Large intestine (tissue), 3 donors: ENCODE results near the gene ADPRHL1. TPM values are rescaled to one million over a fixed set of nuclear protein-coding genes. Genes with fewer than 3 reads are reported as not detected.
A peak's percentile ranks its signal among the peaks of the same experiment; 100 is the strongest.

Experiments used
- DNase-seq, 2 donors: peaks; one replicate each; pipeline versions ENCODE4 v3.0.0 to v3.0.0-alpha.2; 2013
- H3K27ac ChIP-seq: one replicate; pipeline ENCODE4 v1.5.1; 2013; ENCODE audit warnings: low read length
- H3K27me3 ChIP-seq: 2 replicates; pipeline ENCODE4 v1.6.1; 2013; ENCODE audit warnings: low read length; ENCODE audit not compliant: control insufficient read depth, insufficient read depth
- H3K36me3 ChIP-seq: 2 replicates; pipeline ENCODE4 v1.6.1; 2013; ENCODE audit warnings: low read length; ENCODE audit not compliant: control insufficient read depth, insufficient read depth
- H3K4me1 ChIP-seq: one replicate; pipeline ENCODE4 v1.6.1; 2013; ENCODE audit warnings: low read length; ENCODE audit not compliant: control insufficient read depth, insufficient read depth
- H3K4me3 ChIP-seq: one replicate; pipeline ENCODE4 v1.5.1; 2013; ENCODE audit warnings: low read length
- H3K9me3 ChIP-seq: one replicate; pipeline ENCODE4 v1.6.1; 2013; ENCODE audit warnings: mild to moderate bottlenecking, low read depth, low read length, moderate library complexity; ENCODE audit not compliant: control insufficient read depth
- WGBS: methylation state at CpG from one replicate; pipeline ENCODE4 v1.1.5; 2013; ENCODE audit warnings: low lambda C conversion rate; ENCODE audit not compliant: insufficient coverage; 5-methylcytosine and 5-hydroxymethylcytosine counted together
- polyA plus RNA-seq: library from polyadenylated mRNA; unstranded; fragments of 120-200 nt; gene quantifications from one replicate; pipeline ENCODE4 v1.2.1, GENCODE V29; 2013

The ADPRHL1 gene
- polyA plus RNA-seq, 1 donor = 2.8 TPM

DNA sequence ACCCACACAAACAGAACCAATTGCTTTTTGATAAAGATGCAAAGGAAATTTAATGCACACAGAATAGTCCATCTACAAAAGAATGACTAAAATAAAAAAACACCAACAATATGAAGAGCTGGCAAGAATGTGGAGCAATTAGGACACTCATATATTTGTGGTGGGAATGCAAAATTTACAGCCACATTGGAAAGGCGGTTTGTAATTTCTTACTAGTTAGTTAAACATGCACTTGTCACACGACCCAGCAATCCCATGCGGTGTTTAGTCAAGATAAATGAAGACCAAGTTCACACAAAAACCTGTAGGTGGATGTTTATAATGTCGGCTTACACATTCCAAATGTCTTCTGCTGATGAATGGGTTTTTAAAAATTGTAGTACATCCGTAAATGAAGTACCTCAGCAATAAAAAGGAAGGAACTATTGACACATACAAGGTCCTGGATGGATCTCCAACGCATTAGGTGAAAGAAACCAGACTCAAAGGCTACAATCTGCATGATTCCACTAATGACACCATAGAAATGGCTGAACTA is 94.6 kb downstream of the ADPRHL1 start:
- H3K9me3 ChIP-seq = peaks cover 13% of the 10 kb centered on the region
- peak; percentile 48 to 66 for DNase-seq
- peaks cover 23% of the 10 kb centered on the region for H3K36me3 ChIP-seq
- H3K27ac ChIP-seq = peak overlapping the region; percentile 66
- H3K4me3 ChIP-seq = no peak overlapping the region
- no peaks in the 10 kb centered on the region for H3K27me3 ChIP-seq
- WGBS = 40% methylated on average over 1 of the region's 6 CpGs
- H3K4me1 ChIP-seq = peaks cover 35% of the 10 kb centered on the region

DNA sequence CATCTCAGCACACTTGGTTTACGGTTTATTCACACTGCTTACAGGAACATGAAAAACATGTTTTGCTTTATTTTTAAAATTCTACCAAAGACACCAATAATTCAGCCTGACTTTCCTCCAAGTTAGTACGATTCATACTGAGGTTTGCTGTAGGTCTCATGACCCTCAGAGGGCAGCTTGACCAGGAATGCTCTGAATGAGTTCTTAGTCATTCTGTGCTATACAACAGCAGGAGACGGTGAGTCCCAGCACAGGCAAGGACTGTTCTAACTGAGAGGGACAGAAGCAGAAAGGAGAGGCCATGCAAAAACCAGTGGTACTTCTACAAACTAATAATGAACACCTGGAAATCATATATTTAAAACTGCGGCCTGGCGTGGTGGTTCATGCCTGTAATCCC is 95.8 kb downstream of the ADPRHL1 start:
- no CpG with 5 or more reads among the region's 5 CpGs for whole genome bisulfite sequencing
- H3K4me1 ChIP-seq = peaks cover 35% of the 10 kb centered on the region

DNA sequence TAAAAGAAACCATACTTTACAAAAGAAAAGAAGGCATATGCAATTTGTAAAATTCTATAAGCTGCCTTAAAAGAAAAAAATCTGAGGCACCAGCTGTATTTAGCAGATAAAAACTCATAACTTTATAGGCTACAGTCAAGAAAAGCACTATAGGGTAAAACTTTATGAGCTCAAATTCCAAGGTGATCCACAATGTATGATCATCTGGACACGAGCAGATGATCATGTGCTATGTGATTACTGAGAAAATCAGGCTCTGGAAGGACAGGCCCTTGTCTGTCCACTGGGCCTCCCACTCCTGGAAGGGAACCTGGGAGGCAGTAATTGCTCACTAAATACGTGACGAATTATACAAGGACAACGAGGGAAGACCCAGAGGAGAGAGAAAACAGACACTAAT is 96.7 kb downstream of the ADPRHL1 start:
- peaks cover 36% of the 10 kb centered on the region for H3K36me3 ChIP-seq
- H3K9me3 ChIP-seq = peaks cover 13% of the 10 kb centered on the region
- no peak overlapping the region for H3K4me3 ChIP-seq
- peak overlapping the region; percentile 82 for H3K27ac ChIP-seq
- DNase-seq = peak; percentile 63 to 88
- H3K4me1 ChIP-seq = peaks cover 35% of the 10 kb centered on the region
- no peaks in the 10 kb centered on the region for H3K27me3 ChIP-seq
- no CpG with 5 or more reads among the region's 4 CpGs for whole genome bisulfite sequencing

More for the DNA sequence above, 95.8 kb downstream of the ADPRHL1 start:
- Histone ChIP-seq H3K27ac (peak overlapping the region; percentile 4), H3K27me3 (no peaks in the 10 kb centered on the region), H3K9me3 (peaks cover 13% of the 10 kb centered on the region), H3K4me3 (no peak overlapping the region), H3K36me3 (peaks cover 32% of the 10 kb centered on the region)
- DNase-seq = no peak

DNA sequence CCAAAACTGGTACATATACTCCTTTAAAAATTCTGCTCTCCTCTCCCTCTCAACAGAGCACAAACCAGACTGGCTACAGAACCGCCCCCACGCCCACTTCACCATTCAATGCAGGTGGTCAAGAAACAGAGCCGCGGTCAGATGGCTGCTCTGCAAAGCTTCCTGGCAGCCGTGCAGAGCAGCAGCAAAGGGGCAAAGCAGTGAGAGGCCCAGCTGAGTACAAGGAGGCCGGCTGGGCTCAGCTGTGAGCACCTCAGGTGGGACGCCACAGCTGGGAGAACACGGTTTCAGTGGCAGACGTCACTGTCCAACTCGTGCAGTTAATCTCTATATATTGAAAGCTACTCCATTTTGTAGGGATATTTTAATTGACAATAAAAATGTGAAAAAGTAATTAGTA is 97.7 kb downstream of the ADPRHL1 start:
- WGBS = no CpG with 5 or more reads among the region's 10 CpGs
- no peak overlapping the region for H3K4me3 ChIP-seq

DNA sequence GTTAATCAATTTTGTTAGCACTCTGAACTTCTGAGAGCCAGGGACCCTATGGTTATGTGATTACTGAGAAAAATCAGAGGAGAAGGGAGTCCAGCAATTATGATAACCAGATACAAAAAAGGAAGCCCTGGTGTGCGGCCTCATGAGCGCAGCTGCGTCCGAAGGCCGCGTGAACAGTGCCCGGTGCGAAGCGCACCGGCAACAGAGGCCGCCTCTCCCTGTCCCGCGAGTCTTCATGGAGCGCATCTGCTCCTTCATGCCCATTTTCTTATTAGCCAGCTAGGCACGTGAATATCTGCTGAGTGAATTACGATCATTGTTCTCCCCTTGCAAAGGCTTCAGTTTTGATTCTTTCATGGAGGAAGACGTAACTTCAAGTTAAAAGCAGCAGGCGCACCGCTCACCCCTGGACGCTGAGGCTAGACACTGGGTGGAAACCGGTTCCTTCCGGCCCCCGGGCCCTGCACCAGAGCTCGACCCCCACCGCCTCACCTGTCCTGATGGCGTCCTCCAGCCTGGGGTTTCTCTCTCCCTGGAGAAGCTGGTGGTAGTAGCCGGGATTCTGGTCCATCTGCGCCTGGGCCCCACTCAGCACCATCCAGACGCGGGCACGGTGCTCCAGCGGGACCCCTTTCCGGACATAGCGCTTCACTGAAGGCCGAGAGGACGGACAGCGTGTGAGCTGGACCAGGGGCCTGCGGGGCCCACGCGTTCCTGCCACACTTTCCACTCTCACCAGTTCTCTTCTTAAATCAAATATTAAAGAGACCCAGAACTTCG is 98.3 kb downstream of the ADPRHL1 start:
- no peak overlapping the region for H3K4me3 ChIP-seq
- no peak for DNase-seq
- WGBS = no CpG with 5 or more reads among the region's 41 CpGs
- peaks cover 29% of the 10 kb centered on the region for H3K4me1 ChIP-seq
- H3K27ac ChIP-seq = no peak overlapping the region
- peaks cover 46% of the 10 kb centered on the region for H3K36me3 ChIP-seq
- H3K27me3 ChIP-seq = no peaks in the 10 kb centered on the region
- H3K9me3 ChIP-seq = peaks cover 13% of the 10 kb centered on the region

More for the DNA sequence above, 97.7 kb downstream of the ADPRHL1 start:
- H3K9me3 ChIP-seq = peaks cover 13% of the 10 kb centered on the region
- DNase-seq = no peak
- peaks cover 34% of the 10 kb centered on the region for H3K4me1 ChIP-seq
- peak overlapping the region; percentile 82 for H3K27ac ChIP-seq
- no peaks in the 10 kb centered on the region for H3K27me3 ChIP-seq
- H3K36me3 ChIP-seq = peaks cover 46% of the 10 kb centered on the region

DNA sequence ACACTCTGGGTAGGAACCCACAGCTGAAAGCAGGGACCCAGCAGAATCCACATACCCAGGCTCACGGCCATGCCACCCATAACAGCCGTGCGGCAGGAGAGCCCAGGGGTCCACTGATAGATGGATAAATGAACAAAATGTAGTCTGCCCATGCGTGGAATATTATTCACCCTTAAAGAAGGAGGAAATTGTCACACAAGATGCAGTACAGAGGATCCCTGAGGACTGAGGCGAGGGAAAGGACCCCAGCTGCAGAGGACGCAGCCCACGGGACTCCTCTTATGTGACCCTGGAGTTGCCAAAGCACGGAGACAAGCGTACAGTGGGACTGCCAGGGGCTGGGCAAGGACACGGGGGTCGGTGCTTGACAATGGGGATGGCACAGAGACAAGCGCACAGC is 100.0 kb downstream of the ADPRHL1 start:
- DNase-seq = no peak
- H3K9me3 ChIP-seq = peaks cover 17% of the 10 kb centered on the region
- peaks cover 56% of the 10 kb centered on the region for H3K36me3 ChIP-seq
- peaks cover 14% of the 10 kb centered on the region for H3K4me1 ChIP-seq
- WGBS = no CpG with 5 or more reads among the region's 12 CpGs
- no peak overlapping the region for H3K4me3 ChIP-seq
- no peaks in the 10 kb centered on the region for H3K27me3 ChIP-seq
- no peak overlapping the region for H3K27ac ChIP-seq

DNA sequence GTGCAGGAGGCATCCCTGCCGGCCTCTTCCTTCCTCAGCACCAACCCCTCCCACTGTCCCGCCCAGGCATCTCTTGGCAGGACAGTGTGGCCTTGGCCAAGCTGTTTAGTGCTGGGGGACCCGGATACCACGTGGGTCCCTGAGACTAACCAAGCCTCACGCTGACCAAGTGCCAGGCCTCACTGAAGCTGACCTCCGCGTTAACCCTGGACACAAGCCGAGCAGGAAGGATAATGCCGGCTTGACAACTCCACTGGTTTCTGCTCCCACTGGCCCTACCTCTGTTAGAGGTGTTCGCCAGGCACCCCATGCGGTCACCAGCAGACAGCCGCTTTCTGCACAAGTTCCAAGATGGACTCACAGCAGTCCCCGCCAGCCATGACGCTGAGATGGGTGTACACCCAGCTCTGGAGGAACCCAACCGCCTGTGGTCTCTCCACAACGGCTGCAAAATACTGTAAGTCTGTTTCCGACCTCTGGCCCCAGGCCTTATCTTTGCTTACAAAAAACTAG is 101.7 kb downstream of the ADPRHL1 start:
- Histone ChIP-seq H3K27me3 (no peaks in the 10 kb centered on the region), H3K9me3 (peaks cover 21% of the 10 kb centered on the region), H3K4me3 (no peak overlapping the region), H3K36me3 (peaks cover 64% of the 10 kb centered on the region), H3K4me1 (peaks cover 5% of the 10 kb centered on the region), H3K27ac (no peak overlapping the region)
- WGBS = 100% methylated on average over 1 of the region's 17 CpGs
- no peak for DNase-seq

DNA sequence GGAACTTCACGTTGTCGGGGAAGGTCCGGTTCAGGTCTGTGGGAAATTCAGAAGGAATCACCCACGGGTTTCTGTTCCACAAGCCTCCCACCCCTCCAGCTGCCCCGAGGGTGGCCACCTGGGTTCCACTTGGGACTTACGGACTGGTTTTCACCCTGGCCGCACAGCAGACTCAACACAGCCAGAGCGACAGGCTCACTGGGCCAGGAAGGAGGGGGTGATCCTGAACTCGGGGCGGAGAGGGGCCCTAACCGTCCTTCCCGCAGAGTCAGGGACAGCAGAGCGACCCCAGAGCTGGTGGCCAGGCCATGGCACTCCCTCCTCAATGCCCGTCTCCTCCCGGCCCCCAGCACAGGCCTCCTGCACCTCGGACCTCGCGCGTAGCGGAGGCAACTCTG is 102.4 kb downstream of the ADPRHL1 start:
- Histone ChIP-seq H3K4me3 (no peak overlapping the region), H3K4me1 (peaks cover 5% of the 10 kb centered on the region), H3K36me3 (peaks cover 64% of the 10 kb centered on the region), H3K27me3 (no peaks in the 10 kb centered on the region), H3K9me3 (peaks cover 21% of the 10 kb centered on the region), H3K27ac (no peak overlapping the region)
- no peak for DNase-seq
- no CpG with 5 or more reads among the region's 20 CpGs for WGBS

DNA sequence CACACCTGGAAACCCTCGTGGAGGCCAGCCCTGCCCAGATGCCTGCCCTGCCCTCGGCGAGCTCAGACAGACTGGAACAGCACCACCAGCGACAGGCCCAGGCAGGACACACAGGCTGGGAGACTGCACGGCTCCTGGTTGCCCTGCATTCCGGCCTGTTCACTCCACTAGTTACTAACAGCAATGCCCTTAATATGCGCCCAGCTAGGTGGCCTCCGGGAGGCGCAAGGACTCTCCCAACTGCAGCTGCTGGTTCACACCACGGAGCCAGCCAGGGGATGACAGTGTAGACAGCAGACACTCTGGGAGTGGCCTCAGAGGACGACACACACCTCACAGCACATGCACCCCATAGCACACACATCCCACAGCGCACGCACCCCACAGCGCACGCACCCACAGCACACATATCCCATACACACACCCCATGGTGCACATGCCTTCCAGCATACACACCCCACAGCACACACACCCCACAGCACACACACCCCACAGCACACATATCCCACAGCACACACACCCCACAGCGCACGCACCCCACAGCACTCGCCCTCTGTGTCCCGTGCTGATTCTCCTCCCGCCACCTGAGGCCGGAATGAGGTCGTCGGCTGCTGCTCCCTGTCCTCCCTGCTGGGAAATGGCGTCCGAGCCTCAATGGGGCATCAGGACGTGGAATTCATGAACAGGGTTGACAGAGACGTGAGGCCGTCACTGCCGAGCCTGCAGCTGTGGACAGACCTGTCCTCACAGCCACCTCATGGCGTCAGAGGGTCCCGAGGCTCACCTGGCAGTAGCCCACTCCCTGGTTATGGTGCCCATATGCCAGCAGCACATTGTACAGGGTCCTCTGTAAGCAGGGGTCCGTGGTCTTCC is 103.0 kb downstream of the ADPRHL1 start:
- Histone ChIP-seq H3K9me3 (peaks cover 27% of the 10 kb centered on the region), H3K4me1 (peaks cover 2% of the 10 kb centered on the region), H3K27me3 (no peaks in the 10 kb centered on the region), H3K4me3 (no peak overlapping the region), H3K36me3 (peaks cover 70% of the 10 kb centered on the region), H3K27ac (no peak overlapping the region)
- DNase-seq = no peak
- no CpG with 5 or more reads among the region's 32 CpGs for WGBS
